GM18868 (cell line): ENCODE results near the gene MYEF2.
A peak's percentile ranks its signal among the peaks of the same experiment; 100 is the strongest.

Source experiments
- ATAC-seq: cut with Tn5 transposase; IDR thresholded peaks from one replicate; pipeline ENCODE4 v1.9.1; 2021; ENCODE audit warnings: mild to moderate bottlenecking, moderate library complexity; ENCODE audit not compliant: unreplicated experiment

Gene MYEF2

DNA sequence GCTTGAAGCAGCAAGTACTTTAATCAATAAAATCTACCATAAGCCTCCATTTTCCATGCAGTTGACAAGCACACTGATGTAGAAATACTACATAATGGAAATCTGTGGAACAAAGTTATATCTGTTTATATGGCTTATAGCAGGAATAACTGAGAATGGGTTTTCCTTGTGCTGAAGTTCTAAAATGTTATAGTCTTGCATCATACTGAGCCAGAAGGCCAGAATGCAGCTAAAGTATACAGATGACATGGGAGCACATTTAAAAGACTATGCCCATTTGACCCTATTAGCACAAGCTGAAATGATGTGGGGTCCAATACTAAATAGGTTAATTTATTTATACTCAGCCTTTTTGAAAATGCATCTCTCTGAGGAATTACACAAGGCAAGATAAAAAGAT, 32.2 kb downstream of the MYEF2 start:
- no peak for ATAC-seq

DNA sequence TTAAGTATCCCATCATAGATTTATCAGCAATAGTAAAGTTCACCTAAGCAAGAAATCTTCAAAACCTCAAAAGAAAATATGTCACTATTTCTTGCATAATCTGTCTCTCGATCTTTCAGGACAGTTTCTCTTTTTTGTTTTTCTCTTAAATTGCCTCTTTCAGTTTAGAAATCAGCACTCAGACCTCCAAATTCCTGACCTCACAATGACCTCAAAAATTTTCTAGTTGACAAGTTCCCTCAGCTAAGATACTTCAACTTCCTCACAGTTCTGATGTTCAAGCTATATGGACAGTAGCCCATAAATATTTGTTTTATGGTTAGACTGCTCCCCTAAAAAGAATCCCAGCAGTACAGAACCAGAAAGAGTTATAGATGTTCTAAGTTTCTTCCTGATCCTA, 33.2 kb downstream of the MYEF2 start:
- peak; percentile 82 for ATAC-seq

DNA sequence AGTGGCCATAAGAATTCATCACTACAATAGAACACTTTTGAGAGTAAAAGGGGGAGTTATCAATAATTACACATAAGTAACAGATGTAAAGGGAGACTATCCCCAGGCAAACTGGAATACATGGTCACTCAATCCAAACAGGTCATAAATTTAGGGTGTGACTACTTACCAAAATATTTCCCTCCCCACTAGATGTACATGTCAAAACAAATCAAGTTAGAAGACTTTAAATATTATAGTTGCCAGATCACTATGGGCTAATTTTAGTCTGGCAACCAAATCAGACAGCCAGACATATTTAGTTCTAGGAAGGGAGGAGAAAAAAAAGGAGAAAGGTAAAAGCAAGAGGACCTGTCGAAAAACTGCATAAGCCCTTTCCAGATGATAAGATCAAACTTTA, 34.2 kb downstream of the MYEF2 start:
- no peak for ATAC-seq

DNA sequence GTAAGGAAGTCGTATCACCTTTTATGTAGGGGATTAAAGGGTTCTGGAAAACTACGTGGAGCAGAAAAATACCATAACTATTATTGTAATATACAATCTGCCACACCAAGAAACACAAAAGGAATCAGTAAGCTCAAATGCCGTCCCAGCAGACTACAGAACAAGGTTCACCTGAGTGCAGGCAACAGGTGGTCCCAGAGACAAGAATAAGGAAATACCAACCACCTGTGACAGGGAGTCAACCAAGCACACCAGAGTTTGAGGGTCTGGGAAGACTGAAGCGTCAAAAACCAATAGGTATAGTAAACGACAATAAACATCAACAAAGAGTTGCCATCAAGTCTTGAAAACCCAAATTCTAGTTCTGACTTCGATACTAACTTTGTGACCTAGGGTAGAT, 45.2 kb downstream of the MYEF2 start:
- ATAC-seq: no peak

DNA sequence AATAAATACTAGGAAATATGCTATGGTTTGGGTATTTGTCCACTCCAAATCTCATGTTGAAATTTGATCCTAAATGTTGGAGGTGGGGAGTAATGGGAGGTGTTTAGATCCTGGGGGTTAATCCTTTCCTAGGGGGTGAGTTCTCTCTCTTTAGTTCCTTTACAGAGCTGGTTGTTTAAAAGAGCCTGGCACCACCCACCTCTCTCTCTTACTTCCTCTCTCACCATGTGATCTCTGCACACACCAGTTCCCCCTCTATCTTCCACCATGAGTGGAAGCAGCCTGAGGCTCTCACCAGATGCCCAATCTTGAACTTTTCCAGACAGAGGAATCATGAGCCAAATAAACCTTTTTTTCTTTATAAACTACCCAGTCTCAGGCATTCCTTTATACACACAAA, 46.8 kb downstream of the MYEF2 start:
- no peak for ATAC-seq

DNA sequence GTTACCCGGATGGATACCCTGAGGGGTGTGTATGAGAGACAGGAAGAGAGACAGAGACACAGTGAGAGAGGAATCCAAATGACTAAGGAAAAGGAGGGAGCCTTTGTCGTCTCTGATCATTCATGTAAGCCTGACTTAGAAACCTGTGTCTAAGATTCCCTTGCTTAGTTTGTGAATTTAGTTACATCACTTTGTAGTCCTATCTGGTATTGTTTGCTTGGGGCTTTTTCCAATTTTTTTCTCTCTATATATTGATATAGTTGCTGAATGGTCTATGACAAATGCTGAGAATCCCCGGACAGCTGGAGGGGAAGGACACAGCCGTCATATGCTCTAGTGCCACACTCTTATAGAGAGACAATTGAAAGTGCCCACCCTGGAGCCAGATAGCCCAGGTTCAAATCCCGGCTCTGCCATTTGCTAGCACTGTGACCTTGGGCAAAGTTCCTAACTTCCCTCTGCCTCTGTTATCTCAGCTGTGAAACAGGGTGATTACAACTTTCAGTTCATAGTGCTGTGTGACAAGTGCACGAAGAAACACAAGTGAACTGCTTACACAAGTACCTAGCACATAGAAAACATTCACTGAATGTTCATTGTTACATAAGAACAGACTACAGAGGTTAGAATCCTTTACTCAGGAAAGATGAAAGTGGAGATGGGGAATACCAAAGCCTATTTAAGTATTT, 51.3 kb downstream of the MYEF2 start:
- ATAC-seq: no peak

DNA sequence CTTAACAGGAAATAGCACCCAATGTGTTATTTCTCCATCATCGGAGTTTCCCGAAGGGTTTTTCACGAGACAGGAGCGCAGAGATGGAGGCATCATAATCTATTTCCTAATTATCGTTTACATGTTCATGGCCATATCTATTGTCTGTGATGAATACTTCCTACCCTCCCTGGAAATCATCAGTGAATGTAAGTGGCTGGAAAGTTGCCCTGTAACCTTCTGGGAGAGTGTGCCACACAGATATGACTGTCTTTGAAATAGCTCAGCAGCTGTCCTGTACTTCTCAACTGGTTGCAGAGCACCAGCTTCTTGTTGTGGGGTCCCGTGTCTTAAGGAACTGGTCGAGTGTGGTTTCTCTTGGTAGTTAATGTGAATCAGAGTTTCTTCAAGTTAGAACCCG, 56.2 kb downstream of the MYEF2 start:
- no peak for ATAC-seq

DNA sequence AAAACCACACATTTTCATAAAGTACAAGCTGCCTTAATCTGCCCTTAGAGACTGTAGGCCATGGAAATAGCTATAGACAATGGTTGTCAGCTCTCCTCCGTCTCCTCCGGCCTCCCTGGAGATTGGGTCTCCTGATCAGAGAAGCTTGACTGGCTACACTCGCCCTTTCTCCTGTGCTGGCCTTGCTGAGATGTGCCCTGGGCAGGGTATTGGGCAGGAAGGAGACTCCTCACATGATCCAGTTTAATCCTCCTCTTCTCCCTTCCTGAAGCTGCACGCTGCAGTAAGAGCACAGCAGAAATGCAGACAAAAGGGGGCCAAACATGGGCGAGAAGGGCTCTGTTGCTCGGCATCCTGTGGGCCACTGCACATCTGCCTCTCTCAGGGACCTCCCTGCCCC, 57.4 kb downstream of the MYEF2 start, which contains the start of gene SLC24A5:
TSS of gene SLC24A5 (plus strand) at position 246 of the 400 bp plus-strand sequence. CDS start at position 301, 55 bp downstream.
- no peak for ATAC-seq

DNA sequence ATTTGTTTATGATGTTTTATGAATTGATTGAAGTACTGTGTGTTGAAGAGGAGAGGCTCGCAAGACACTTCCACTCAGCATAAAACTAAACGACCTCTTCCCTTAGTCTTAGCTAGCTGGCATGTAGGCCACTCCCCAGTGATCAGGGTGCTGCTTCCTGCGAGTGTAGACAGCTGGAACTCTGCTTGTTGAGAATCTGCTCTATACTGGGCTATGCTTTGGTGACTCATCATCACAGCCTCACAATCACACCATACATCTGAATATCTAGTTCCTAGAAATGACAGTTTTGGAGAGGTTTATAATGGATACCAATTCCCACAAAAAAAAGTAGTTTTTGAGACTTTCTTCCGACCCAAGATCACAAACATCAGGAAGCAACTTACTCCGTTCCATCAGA, 58.8 kb downstream of the MYEF2 start:
- ATAC-seq: no peak

DNA sequence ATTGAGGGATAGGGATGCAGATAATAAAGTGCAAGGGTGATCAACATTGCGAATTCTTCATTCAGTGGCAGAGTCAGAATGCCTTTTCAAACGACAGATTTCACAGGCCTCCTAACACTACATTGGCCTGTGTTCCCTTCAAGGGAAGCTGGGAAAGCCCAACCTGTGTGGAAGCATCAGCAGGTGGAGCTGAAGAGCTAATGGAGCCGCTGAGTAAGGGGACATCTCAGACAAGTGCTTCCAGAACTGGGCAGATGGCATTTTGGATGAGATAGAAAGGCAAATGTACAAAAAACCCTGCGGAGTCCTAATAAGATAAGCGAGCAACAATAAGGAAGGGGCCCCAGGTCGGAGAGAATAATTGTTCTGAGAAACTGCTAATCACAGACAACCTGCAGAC, 65.9 kb downstream of the MYEF2 start:
- ATAC-seq: no peak

DNA sequence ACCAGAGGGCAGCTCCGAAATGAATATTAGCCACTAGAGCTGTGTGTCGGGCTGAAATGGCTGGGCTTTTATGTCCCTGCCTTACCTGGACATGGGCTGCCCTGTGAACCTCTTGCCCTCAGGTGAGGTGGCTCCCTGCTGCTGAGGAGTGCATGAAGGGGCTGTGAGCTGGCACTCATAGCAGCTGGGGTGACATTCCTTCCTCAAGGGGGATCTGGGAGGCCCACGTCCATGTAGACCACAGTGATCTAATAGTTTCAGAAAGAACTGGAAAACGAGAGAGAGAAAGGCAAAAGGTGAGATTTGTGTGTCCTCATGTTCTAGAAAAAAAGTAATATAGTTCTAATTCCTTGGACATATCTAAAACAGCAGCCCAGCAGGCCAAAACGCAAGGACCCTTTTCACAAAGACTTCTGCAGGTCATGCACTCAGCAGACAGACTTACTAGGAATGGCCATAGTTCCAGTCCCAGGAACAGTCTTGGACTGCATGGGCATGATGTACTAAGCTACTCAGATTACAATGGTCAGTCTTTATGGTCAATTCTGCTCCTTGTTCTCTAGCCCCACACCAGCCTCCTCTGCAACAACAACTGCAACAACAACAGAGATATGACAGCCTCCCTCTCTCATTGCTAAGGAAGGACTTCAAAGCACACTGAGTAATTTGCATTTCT, 68.1 kb downstream of the MYEF2 start:
- ATAC-seq: no peak

DNA sequence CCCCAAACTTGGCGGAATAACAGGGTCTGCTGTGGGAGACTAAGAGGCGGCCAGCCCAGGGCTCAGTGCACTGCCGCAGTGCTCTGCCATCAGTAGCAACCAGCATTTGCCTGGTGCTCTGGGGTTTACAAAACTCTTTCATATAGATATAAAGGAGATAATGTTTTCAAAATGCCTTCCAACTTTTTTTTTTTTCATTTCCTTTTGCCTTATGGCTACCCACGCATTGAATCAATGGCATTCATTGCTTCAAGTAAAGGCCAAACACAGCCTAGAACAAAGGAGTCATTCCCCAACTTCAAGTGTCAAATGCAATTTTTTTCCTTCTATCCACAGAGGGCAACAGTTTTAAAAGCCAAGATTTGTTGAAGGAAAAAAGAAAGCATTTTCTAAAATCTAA, 68.9 kb downstream of the MYEF2 start:
- ATAC-seq: no peak

DNA sequence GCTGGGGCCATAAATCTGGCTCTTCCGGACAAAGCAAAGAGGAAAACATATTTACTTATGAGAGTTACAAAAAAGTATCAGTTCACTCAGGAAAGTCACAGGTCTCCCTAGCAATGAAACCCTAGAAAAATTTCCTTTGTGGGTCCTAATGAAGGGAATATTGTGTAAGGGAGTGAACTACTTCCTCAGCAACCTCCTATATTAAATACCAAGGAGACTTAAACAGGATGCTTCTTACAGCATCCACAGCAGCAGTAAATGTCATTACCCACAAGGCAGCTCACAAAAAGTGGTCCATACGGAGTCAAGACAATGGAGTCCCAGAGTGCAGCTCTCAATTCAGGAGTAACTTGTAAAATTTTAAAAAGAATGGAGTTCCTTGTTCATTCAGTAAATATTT, 72.2 kb downstream of the MYEF2 start:
- no peak for ATAC-seq

DNA sequence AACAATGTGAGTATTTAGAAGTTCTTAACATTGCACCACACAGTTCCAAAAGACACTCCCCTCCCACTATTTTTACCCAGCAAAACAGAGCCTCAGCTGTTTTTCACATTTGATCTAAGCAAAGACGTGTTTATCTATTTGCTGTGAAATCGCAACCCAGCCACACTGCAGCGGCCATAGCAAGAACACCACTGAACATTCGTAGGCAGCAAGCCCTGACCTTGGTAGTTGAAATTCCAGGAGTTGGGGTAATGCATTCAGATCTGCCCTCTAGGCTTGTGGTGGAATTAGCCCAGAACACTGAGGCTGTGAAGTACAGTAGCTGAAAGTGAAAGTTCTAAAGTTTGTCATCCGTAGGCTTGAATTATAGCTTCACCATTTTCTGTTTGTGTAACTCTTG, 74.4 kb downstream of the MYEF2 start:
- ATAC-seq: peak; percentile 68

DNA sequence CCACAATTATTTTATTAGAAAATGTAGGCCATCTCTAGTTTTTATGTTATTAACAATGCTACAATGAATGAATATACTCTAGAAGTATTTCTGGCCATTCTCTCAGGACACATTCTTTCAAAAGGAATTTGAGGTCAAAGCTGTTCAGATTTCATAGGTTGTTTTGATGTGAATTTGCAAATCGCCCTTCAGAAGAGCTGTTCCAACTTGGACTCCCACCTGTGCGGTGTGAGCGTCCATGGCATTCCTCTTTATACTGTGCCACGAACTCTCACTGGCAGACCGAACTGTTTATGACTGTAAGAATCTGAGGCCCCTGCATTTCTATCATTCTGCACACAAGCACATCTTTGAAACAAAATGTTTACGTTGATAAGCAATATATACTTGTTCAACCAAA, 75.9 kb downstream of the MYEF2 start:
- no peak for ATAC-seq

DNA sequence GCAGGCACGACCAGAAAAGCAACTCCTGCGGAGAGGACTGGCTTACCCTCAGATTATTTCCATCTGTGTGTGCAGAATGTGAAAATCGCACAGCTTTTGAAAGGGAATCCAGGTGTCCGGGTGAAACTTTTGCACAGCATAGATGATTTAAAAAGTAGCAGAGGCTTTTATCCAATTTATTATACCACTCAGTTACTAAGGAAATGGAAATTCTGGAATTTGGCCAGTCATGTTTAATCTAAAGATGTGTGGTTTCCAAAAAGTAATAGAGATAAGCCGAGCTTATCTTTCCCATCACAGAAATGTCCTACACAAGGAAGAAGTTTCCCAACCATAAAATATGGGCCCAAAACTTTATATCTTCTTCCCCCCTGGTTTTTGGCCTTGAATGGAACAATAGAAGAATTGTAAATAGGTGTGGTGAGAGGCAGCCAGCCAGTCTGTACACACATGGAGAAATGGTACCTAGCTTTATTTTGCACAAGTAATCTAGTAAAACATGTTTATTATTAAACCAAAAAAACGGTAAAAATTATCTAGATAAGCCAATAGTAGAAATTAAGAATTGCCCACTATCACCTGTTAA, 76.6 kb downstream of the MYEF2 start:
- no peak for ATAC-seq

DNA sequence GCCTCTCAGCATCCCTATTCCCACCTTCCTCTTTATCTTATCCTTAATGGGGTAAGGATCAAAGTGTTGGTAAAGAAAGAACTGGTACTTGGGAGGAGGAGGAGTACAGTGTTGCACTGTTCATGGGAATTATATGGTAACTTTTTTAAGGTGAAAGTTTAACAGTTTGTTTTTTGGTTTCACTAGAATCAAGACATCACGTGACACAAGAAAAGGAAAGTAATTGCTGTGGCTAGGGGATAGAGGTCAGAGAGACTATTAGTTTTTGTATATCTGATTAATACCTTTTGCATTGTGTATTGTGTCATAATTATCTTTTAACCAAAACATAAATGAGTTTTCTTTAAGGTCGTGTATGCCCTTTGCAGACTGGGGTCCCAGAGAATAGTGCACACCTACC, 80.8 kb downstream of the MYEF2 start:
- ATAC-seq: no peak

DNA sequence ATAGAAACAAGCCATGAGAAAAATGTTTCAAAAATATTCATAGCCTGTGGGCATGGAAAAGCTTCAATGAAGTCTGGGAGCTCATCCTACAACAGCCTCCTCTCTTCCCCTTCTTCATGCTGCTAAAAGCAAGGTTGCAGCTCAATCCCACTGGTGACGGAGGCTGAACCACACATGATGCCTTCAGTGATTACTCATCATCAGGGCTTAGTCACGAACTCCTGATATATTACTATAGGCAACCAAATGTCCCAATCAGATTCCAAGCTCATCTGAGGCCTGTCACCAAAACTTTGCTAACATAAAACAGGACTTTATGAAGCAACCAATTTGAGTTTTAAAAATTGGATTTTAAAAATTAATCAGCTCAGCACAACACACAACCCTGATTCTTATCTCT, 81.3 kb downstream of the MYEF2 start:
- ATAC-seq: peak; percentile 60

DNA sequence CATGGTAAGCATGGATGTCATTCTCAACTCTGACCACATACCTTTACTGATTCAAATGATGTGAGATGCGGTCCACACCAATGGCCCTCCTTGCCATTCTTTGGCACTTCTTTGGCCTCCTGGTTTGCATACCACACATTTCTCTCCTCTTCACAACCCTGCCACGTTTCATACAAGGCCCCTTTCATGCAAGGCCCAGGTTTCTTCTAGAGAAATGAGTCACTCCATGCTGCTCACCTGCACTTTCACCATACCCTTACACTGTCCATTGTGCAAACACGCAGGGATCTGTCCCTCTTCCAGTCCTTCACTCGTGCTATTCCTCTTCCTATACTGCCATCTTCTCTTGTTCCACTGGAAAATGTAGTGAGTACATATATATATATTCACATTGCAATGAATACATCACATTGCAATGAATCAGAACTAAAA, 81.7 kb downstream of the MYEF2 start:
- ATAC-seq: peak; percentile 93

DNA sequence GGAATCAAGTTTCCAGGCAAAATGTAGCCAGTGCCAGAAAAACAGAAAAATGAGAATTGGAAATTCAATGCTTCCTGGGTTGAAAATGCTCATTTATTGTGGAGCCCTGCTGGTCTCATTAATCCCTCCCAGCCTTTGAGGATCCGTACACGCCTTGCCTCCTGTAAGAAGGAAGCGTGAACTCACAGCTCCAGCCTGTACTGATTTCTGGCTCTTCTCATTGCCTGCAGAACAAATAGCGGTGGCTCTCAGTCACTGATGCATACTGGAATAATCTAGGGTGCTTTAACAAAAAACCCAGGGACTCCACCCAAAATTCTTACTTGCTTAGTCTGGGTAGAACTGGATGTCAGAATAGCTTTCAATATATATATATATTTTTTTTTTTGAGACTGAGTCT, 86.6 kb downstream of the MYEF2 start:
- no peak for ATAC-seq

DNA sequence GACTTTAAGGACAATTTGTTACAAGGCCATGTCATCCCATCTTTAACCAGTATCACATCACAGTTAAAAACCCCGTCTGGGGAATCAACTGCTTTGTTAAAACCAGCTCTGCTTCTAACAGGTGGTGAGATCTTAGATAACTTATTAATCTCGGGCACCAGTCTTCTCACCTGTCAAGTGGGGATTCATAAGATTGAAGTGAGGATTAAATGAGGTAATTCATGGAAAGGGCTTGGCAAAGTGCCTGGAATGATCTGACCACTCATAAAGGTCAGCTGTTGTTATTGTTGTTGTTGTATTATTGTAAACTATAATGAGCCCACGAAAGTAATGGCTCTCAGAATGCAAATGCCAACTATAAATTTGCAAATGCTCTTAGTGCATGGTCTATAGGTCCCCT, 87.4 kb downstream of the MYEF2 start:
- ATAC-seq: no peak

DNA sequence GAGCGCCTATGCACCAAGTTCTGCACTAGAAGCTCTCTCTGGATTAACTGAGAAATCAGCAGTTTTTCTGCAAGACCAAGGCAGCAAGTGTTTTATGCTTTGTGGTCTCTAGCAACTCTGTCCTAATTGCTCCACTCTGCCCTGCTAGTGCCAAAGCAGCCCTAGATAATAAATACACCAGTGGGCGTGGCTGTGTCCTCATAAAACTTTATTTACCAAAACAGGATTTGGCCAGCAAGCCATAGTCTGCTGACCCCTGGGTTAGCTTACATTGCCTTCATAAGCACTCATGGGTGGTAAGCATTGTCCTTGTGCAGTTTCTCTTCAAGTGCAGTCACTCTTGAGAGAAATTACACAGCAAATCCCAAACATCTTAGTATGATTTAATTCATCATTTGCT, 88.0 kb downstream of the MYEF2 start:
- ATAC-seq: no peak
